Activated CD4-positive, alpha-beta memory T cell treated with anti-CD3 and anti-CD28 coated beads, Interleukin-2, amount 10 ng/mL, durations not matched to agents 7 days and 5 days (primary cell): ENCODE results near the gene SDK1. TPM values are rescaled to one million over a fixed set of nuclear protein-coding genes. Genes with fewer than 3 reads are reported as not detected.

Experiments used
- CTCF ChIA-PET: fragments of 350-600 bp; sonication (Branson Sonifier 250); formaldehyde crosslinking; loops from one replicate; lab custom pipeline; 2021; ENCODE audit warnings: antibody characterized with exemption, inconsistent platforms; lab: Charles Lee
- POLR2A ChIA-PET: fragments of 350-600 bp; sonication (Branson Sonifier 250); formaldehyde crosslinking; loops from one replicate; lab custom pipeline; 2021; ENCODE audit warnings: antibody characterized with exemption; lab: Charles Lee
- DNase-seq: peaks from one replicate; pipeline ENCODE4 v3.0.0-alpha.2; 2020
- H3K27ac Mint-ChIP-seq: one replicate; pipeline ENCODE4 v1.8.0; 2021; ENCODE audit warnings: mild to moderate bottlenecking, mixed read lengths
- H3K27me3 Mint-ChIP-seq: one replicate; pipeline ENCODE4 v1.8.0; 2021; ENCODE audit warnings: mixed read lengths
- H3K36me3 Mint-ChIP-seq: one replicate; pipeline ENCODE4 v1.8.0; 2021; ENCODE audit warnings: low read depth, mixed read lengths
- H3K4me1 Mint-ChIP-seq: one replicate; pipeline ENCODE4 v1.8.0; 2021; ENCODE audit warnings: mixed read lengths
- H3K4me3 Mint-ChIP-seq: one replicate; pipeline ENCODE4 v1.8.0; 2021; ENCODE audit warnings: mild to moderate bottlenecking, mixed read lengths
- H3K9me3 Mint-ChIP-seq: one replicate; pipeline ENCODE4 v1.8.0; 2021; ENCODE audit warnings: mixed read lengths
- total RNA-seq, 2 experiments: library from RNA; stranded (reverse); gene quantifications; one replicate each; pipeline ENCODE4 v1.2.3, GENCODE V29; 2021

The SDK1 gene
- total RNA-seq, 2 experiments from 2014 or later = 0.03 to 0.05 TPM

DNA sequence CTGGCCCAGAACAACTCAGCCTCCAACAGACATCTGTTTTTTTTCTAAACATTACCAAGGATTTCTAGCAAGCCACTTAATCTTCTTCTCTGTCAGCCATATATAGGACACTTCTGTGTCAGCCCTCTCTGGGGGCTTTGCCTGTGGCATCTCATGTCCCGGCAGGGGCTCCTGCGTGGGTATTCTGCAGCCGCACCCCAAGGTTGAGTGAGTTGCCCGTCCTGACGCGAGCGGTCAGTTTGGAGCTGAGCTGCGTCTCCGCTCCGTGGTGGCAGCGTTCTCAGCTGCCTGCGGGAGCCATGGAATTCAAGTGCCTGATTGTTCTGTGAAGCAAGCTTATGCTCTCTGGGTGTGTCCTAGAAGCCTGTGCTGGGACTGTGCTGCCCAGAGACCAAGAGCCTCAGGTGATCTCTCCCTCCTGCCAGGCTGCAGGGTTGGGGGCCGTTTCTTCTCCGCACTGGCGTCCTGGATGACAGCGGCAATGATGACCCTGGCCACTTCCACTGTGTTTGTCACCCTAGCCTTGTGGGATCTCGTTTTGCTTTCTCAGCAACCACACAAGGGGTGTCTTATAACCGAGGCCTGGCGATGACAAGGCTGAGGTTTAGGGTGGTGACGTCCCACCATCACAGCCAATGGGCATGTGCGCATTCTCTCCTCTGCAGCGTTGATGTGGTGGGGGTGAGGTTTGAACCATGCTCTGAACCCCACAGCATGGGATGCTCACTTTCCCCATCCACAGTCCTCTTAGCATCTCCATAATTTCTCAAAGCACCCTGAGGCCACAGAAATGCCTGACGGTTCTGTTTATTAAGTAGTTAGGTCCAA is 768.4 kb downstream of the SDK1 start:
- no peak for DNase-seq
- ChIA-PET POLR2A (no interaction called here), CTCF (no interaction called here)
- Mint-ChIP-seq H3K36me3 (no peaks in the 10 kb centered on the region), H3K9me3 (no peaks in the 10 kb centered on the region), H3K4me3 (no peak overlapping the region), H3K4me1 (no peaks in the 10 kb centered on the region), H3K27me3 (no peaks in the 10 kb centered on the region), H3K27ac (no peak overlapping the region)

DNA sequence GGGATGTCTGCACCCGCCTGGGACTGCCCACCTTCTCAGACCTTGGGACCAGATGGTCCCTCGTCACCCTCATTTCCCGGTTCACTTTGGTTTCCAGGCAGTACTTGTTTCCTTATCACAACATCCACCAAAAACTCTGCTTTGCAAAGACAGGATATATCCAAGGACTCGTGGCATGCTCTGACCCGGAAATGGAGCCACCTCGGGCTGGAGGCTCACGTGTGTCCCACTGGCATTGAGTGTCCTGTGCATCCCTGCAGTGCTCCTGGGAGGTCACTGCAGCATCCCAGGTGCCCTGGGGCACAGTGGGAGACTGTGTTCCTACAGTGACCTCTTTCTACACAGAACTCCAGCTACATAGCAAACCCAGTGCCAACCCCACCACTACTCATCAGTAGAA is 769.2 kb downstream of the SDK1 start:
- POLR2A ChIA-PET = no interaction called here
- Mint-ChIP-seq H3K27ac (no peak overlapping the region), H3K36me3 (no peaks in the 10 kb centered on the region), H3K4me3 (no peak overlapping the region), H3K9me3 (no peaks in the 10 kb centered on the region), H3K4me1 (no peaks in the 10 kb centered on the region), H3K27me3 (no peaks in the 10 kb centered on the region)
- CTCF ChIA-PET = no interaction called here
- no peak for DNase-seq

DNA sequence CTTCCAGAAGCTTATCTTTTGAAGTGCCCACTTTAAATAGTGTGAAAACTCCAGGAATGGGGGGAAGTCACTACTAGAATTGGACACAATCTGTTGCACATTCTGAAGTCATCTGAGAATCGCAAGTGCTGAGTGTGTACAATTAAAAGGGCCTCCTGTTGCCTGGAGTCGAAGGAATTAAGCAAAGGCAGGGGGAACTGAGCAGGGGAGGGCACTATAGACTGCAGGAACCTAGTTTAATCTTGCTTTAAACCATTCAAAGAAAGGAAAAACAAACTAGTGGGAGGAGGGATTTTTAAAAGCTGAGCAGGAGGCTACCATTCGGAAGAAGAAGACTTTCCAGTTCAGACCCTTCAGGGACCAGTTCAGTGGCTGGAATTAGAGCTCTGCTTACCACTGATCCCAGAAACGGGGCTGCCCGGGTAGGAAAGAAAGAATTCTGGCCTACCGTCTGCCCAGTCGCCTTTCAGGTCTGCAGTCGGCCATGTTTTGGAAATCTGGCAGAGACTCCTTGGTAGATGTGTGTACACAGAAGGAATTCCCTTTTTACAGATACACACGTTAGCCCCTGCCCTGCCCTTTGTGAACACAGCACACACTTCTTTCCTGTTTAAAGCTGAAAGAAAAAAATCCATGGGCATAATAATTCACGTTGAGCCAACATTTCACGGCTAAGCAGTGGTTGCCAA is 770.5 kb downstream of the SDK1 start:
- Mint-ChIP-seq H3K27ac (no peak overlapping the region), H3K27me3 (no peaks in the 10 kb centered on the region), H3K9me3 (no peaks in the 10 kb centered on the region), H3K4me1 (no peaks in the 10 kb centered on the region), H3K36me3 (no peaks in the 10 kb centered on the region), H3K4me3 (no peak overlapping the region)
- POLR2A ChIA-PET = no interaction called here
- DNase-seq = no peak
- CTCF ChIA-PET = no interaction called here

DNA sequence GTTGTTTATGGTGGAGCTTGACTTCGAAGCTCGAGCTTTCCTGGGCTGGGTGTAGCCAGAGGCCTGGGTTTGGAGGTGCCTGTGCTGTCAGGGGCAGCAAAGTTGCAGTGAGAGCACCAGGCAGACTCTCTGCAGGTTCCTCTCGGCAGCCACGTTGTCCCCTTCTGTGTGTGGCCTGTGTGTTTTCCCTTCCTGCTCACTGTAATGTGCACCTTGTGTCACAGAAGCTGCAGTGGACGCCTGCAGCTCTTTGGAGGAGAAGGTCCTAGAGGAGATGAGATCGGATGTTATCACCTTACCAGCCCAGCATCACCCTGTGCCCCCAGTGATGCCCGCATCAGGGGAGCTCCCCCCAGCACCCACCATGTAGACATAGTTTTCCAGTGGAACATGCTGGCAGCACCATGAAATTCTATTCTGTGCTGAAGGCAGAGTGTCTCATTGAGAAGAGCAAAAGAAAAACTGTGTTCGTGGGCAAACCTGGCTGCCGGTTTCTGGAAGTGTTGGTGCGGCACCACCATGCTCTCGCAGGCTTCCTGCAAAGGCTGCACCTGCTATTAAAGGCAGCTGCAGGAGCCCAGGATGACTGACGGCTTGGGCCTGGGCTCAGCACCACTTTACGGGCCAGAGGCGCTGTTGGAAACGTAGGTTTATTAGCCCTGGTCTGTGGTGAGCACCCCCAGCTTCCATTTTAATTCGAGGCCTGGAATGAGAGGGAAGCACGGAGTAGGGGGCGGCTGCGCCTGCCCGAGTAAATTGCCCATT is 771.3 kb downstream of the SDK1 start:
- no peak for DNase-seq
- Mint-ChIP-seq H3K4me1 (no peaks in the 10 kb centered on the region), H3K27me3 (no peaks in the 10 kb centered on the region), H3K9me3 (no peaks in the 10 kb centered on the region), H3K27ac (no peak overlapping the region), H3K36me3 (no peaks in the 10 kb centered on the region), H3K4me3 (no peak overlapping the region)
- CTCF ChIA-PET = no interaction called here
- POLR2A ChIA-PET = no interaction called here

DNA sequence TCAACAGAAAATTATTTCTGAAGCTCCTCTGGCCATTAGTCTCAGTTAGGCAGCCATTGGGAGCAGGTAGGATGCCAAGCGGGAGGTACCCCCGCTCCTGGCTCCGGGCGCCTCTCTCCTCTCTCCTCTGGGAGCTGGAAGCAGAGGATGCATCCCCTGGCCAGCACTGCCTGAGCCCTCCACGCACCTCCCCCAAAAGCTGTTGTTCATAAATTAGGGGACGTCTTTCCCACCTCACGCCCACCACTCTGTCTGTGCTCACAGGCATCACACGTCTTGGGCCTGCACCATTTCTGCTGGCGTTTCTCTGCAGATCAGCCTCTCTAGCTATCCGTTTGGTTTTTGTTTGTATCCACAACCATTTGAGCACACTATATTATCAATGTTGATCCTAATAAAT is 772.0 kb downstream of the SDK1 start:
- Mint-ChIP-seq H3K27ac (no peak overlapping the region), H3K9me3 (no peaks in the 10 kb centered on the region), H3K4me3 (no peak overlapping the region), H3K27me3 (no peaks in the 10 kb centered on the region), H3K36me3 (no peaks in the 10 kb centered on the region), H3K4me1 (no peaks in the 10 kb centered on the region)
- POLR2A ChIA-PET = no interaction called here
- DNase-seq = no peak
- CTCF ChIA-PET = no interaction called here

DNA sequence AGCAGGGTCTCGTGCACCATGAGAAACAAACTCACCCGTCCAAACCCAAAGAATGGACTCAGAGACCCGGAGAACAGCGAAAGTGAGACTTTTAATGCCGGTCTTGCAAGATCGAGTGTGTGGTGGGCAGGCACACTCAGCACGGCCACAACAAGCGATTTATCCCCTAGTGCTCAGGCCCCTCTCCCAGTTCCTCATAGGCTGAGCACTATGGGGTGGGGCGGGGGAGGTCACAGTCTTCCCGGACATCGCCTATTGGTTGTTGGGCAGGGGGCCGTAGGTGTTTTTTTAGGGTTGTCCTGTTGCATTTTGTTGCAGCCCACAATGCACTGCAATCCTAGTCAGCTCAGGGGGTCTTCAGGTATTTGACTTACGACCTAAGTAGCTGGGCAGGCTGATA is 772.7 kb downstream of the SDK1 start:
- H3K27me3 Mint-ChIP-seq = no peaks in the 10 kb centered on the region
- no peaks in the 10 kb centered on the region for H3K36me3 Mint-ChIP-seq
- no peak overlapping the region for H3K27ac Mint-ChIP-seq
- H3K4me3 Mint-ChIP-seq = no peak overlapping the region
- DNase-seq = no peak
- H3K4me1 Mint-ChIP-seq = no peaks in the 10 kb centered on the region
- no peaks in the 10 kb centered on the region for H3K9me3 Mint-ChIP-seq
- CTCF ChIA-PET = no interaction called here
- POLR2A ChIA-PET = no interaction called here

DNA sequence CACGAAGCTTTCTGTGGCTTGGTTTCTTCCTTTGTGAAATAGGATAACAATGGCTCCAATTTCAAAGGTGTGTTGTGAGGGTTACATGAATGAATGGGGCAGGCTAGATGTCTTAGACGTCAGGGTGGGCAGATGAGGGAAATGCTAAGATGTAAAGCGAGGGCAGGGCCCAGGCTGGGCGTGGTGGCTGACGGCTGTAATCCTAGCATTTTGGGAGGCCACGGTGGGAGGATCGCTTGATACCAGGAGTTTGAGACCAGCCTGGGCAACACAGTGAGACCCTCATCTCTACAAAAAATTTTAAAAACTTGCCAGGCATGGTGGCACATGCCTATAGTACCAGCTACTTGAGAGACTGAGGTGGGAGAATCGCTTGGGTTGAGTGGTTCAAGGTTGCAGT is 773.4 kb downstream of the SDK1 start:
- POLR2A ChIA-PET = no interaction called here
- H3K36me3 Mint-ChIP-seq = no peaks in the 10 kb centered on the region

DNA sequence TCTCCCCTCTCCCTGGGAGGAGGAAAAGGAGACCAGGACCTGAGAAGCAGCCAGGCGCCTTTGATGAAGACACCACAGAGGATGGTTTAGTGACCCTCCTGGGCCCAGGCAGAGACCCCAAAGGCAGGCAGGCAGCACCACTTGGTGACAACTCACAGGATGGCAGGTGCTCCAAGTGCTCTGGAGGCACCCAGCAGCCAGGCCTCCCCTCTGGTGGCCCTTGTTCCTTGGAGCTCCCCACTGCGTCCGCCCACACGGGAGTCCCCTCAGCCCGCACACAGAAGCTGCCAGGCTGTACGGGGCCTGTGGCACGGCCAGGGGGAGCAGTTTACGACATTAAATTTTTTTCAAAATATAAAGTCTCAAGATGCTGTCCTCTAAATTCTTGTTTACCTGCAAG is 773.9 kb downstream of the SDK1 start:
- POLR2A ChIA-PET = no interaction called here
- no peaks in the 10 kb centered on the region for H3K36me3 Mint-ChIP-seq

More for the DNA sequence above, 773.4 kb downstream of the SDK1 start:
- Mint-ChIP-seq H3K4me1 (no peaks in the 10 kb centered on the region), H3K27ac (no peak overlapping the region), H3K27me3 (no peaks in the 10 kb centered on the region), H3K9me3 (no peaks in the 10 kb centered on the region), H3K4me3 (no peak overlapping the region)
- CTCF ChIA-PET = no interaction called here
- no peak for DNase-seq

DNA sequence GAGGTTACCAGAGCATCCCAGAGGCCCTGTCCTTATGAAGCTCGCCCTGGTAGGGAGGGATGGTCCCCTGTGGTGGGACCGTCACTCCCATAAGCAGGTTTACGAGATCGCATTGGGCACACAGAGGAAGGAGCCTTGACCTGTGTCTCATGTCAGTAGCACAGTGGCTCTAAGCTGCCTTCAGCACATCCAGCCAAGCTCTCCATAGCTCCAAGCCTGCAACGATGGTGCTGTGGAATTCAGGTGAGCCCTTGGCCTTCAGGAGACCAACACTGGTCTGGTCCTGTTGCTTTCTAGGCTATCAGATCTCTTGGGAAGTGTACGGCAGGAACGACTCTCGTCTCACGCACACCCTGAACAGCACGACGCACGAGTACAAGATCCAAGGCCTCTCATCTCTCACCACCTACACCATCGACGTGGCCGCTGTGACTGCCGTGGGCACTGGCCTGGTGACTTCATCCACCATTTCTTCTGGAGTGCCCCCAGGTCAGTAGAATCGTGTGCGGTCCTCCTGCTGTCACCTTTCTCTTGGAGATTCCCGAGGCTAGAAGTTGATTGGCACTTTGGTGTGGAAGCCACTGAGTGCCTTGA is 775.7 kb downstream of the SDK1 start:
- H3K4me3 Mint-ChIP-seq = no peak overlapping the region

More for the DNA sequence above, 773.9 kb downstream of the SDK1 start:
- Mint-ChIP-seq H3K27ac (no peak overlapping the region), H3K4me1 (no peaks in the 10 kb centered on the region), H3K4me3 (no peak overlapping the region), H3K9me3 (no peaks in the 10 kb centered on the region), H3K27me3 (no peaks in the 10 kb centered on the region)
- CTCF ChIA-PET = no interaction called here
- no peak for DNase-seq

DNA sequence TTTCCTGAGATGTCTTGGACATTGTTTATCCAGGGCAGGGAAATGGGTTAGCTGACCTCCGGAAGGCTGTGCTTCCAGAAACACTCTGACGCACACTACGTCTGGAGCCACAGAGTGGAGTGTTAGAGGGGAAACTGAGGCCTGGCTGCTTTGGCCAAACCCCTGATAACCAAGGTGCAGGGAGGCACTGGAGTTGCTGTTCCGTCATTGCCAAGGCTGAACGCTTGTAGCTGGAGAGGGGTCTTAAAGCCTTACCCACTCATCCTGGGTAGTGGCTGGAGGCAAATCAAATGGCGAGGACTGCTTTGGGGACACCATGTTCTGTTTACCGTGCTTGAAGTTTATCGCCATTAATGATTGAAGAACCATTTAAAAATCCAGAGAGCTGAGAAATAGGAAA is 776.9 kb downstream of the SDK1 start:
- no peaks in the 10 kb centered on the region for H3K27me3 Mint-ChIP-seq
- H3K36me3 Mint-ChIP-seq = no peaks in the 10 kb centered on the region
- no peak for DNase-seq
- H3K4me1 Mint-ChIP-seq = no peaks in the 10 kb centered on the region
- H3K27ac Mint-ChIP-seq = no peak overlapping the region
- no peaks in the 10 kb centered on the region for H3K9me3 Mint-ChIP-seq
- ChIA-PET CTCF (no interaction called here), POLR2A (no interaction called here)
- no peak overlapping the region for H3K4me3 Mint-ChIP-seq

More for the DNA sequence above, 775.7 kb downstream of the SDK1 start:
- H3K27ac Mint-ChIP-seq = no peak overlapping the region
- ChIA-PET POLR2A (no interaction called here), CTCF (no interaction called here)
- H3K36me3 Mint-ChIP-seq = no peaks in the 10 kb centered on the region
- DNase-seq = no peak
- no peaks in the 10 kb centered on the region for H3K27me3 Mint-ChIP-seq
- H3K9me3 Mint-ChIP-seq = no peaks in the 10 kb centered on the region
- H3K4me1 Mint-ChIP-seq = no peaks in the 10 kb centered on the region

DNA sequence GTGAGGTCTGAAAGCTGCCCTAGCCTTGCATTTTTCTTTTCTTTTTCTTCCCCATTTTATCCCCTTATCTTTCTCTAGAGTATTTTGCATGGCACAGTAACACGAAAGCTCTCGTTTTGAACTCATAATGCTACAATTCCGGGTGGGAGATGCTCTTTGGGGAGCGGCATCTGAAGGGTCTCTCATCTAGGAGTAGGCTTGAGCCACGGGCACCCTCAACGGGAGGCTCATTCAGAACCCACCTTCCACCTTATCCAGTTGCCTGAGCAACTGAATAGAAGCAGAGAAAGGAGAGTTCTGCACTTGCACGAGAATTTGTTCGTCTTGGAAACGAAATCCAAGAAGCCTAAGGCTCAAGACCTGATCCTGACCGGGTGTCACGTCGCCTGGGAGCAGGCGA is 777.5 kb downstream of the SDK1 start:
- Mint-ChIP-seq H3K27ac (no peak overlapping the region), H3K4me3 (no peak overlapping the region), H3K27me3 (no peaks in the 10 kb centered on the region), H3K4me1 (no peaks in the 10 kb centered on the region), H3K9me3 (no peaks in the 10 kb centered on the region), H3K36me3 (no peaks in the 10 kb centered on the region)
- no peak for DNase-seq
- ChIA-PET CTCF (no interaction called here), POLR2A (no interaction called here)

DNA sequence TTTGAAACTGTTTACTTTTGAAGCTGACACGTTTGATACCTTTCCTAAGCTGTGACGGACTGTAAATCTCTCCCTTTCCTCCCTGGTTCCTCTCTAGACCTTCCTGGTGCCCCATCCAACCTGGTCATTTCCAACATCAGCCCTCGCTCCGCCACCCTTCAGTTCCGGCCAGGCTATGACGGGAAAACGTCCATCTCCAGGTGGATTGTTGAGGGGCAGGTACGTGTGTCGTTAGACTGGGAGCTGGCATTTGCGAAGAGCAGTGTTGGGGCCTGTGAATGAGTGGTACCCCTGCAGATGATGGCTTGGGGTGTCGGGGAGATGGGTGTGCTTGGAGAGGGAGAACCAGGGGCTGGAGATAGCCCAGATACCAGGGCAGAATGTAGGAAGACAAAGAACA is 778.3 kb downstream of the SDK1 start:
- no peaks in the 10 kb centered on the region for H3K27me3 Mint-ChIP-seq
- no peak for DNase-seq
- no peaks in the 10 kb centered on the region for H3K4me1 Mint-ChIP-seq
- H3K4me3 Mint-ChIP-seq = no peak overlapping the region
- ChIA-PET CTCF (no interaction called here), POLR2A (no interaction called here)
- H3K36me3 Mint-ChIP-seq = no peaks in the 10 kb centered on the region
- H3K27ac Mint-ChIP-seq = no peak overlapping the region
- no peaks in the 10 kb centered on the region for H3K9me3 Mint-ChIP-seq

DNA sequence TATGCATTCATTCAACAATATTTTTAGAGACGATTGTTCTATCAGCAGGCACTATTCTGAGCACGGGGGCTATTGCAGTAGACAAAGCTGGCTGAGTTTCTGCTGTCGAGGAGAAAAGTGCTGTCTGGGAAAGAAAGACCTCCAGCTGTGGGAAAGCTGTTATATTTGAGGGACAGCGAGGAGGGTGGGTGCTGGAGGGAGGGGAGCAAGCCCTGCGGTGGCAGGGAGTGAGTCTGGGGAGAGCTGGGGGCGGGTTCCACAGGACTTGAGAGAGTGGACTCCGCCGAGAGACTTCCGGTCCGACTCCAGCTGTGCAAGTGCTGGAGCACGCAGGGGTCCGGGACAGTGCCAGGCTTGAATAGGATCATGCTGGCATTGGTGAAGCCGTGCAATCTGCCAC is 778.9 kb downstream of the SDK1 start:
- H3K27ac Mint-ChIP-seq = no peak overlapping the region
- ChIA-PET CTCF (no interaction called here), POLR2A (no interaction called here)
- DNase-seq = no peak
- no peaks in the 10 kb centered on the region for H3K36me3 Mint-ChIP-seq
- no peak overlapping the region for H3K4me3 Mint-ChIP-seq
- no peaks in the 10 kb centered on the region for H3K4me1 Mint-ChIP-seq
- H3K9me3 Mint-ChIP-seq = no peaks in the 10 kb centered on the region
- no peaks in the 10 kb centered on the region for H3K27me3 Mint-ChIP-seq
